Measurements from ENCODE around the gene FSD1L. TPM values are rescaled to one million over a fixed set of nuclear protein-coding genes. Genes with fewer than 3 reads are reported as not detected.

FSD1L gene
- total RNA-seq, 1 donor: 6.5 TPM

GRCh38 chr9:105403552-105404248, 44.1 kb upstream of the FSD1L start:
- peaks cover 4% of the 10 kb centered on the region for H3K4me1 ChIP-seq (ENCODE audit: insufficient read depth, low read length)
- no peak for TF ChIP-seq CTCF (IDR thresholded peaks at IDR 0.05; ENCODE audit: extremely low read depth, low read depth, low read length)
- H3K79me2 ChIP-seq (ENCODE audit: insufficient read depth, low read length): no peaks in the 10 kb centered on the region
- no peak overlapping the region for H2AFZ ChIP-seq (ENCODE audit: low read length)
- no peaks in the 10 kb centered on the region for H3K9me3 ChIP-seq (ENCODE audit: low read depth, low read length)
- H3K4me3 ChIP-seq (ENCODE audit: insufficient read depth, low read length): no peak overlapping the region
- H4K20me1 ChIP-seq (ENCODE audit: insufficient read depth, low read length): no peaks in the 10 kb centered on the region
- no peaks in the 10 kb centered on the region for H3K27me3 ChIP-seq (ENCODE audit: insufficient read depth, low read length)
- DNase-seq (ENCODE audit: insufficient read length, low spot score, missing footprints): no peak
- H3K27ac ChIP-seq (ENCODE audit: low read depth, low read length): no peak overlapping the region
- H3K36me3 ChIP-seq (ENCODE audit: insufficient read depth, low read length): no peaks in the 10 kb centered on the region
- H3K4me2 ChIP-seq (ENCODE audit: insufficient read depth, low read length): no peak overlapping the region

- TF ChIP-seq CTCF (IDR thresholded peaks at IDR 0.05; ENCODE audit: extremely low read depth, low read depth, low read length): no peak
- no peaks in the 10 kb centered on the region for H3K36me3 ChIP-seq (ENCODE audit: insufficient read depth, low read length)
- no peaks in the 10 kb centered on the region for H3K27me3 ChIP-seq (ENCODE audit: insufficient read depth, low read length)
- H3K4me2 ChIP-seq (ENCODE audit: insufficient read depth, low read length): no peak overlapping the region
- H3K27ac ChIP-seq (ENCODE audit: low read depth, low read length): no peak overlapping the region
- H3K4me1 ChIP-seq (ENCODE audit: insufficient read depth, low read length): peaks cover 4% of the 10 kb centered on the region
- no peaks in the 10 kb centered on the region for H3K9me3 ChIP-seq (ENCODE audit: low read depth, low read length)
- H3K79me2 ChIP-seq (ENCODE audit: insufficient read depth, low read length): no peaks in the 10 kb centered on the region
- H4K20me1 ChIP-seq (ENCODE audit: insufficient read depth, low read length): no peaks in the 10 kb centered on the region
- DNase-seq (ENCODE audit: insufficient read length, low spot score, missing footprints): no peak
- H3K4me3 ChIP-seq (ENCODE audit: insufficient read depth, low read length): no peak overlapping the region
- H2AFZ ChIP-seq (ENCODE audit: low read length): peak overlapping the region; percentile 38
Measured at GRCh38 chr9:105405514-105406131, 42.2 kb upstream of the FSD1L start.

GRCh38 chr9:105406369-105406768, 41.5 kb upstream of the FSD1L start:
- Histone ChIP-seq H3K9me3 (ENCODE audit: low read depth, low read length) (no peaks in the 10 kb centered on the region), H3K79me2 (ENCODE audit: insufficient read depth, low read length) (no peaks in the 10 kb centered on the region), H3K27ac (ENCODE audit: low read depth, low read length) (no peak overlapping the region), H3K4me3 (ENCODE audit: insufficient read depth, low read length) (no peak overlapping the region), H3K27me3 (ENCODE audit: insufficient read depth, low read length) (no peaks in the 10 kb centered on the region), H3K36me3 (ENCODE audit: insufficient read depth, low read length) (no peaks in the 10 kb centered on the region), H4K20me1 (ENCODE audit: insufficient read depth, low read length) (no peaks in the 10 kb centered on the region), H3K4me1 (ENCODE audit: insufficient read depth, low read length) (peaks cover 4% of the 10 kb centered on the region), H2AFZ (ENCODE audit: low read length) (no peak overlapping the region), H3K4me2 (ENCODE audit: insufficient read depth, low read length) (no peak overlapping the region)
- no peak for TF ChIP-seq CTCF (IDR thresholded peaks at IDR 0.05; ENCODE audit: extremely low read depth, low read depth, low read length)
- no peak for DNase-seq (ENCODE audit: insufficient read length, low spot score, missing footprints)

- Histone ChIP-seq H3K4me2 (ENCODE audit: insufficient read depth, low read length) (peak overlapping the region; percentile 48), H3K79me2 (ENCODE audit: insufficient read depth, low read length) (no peaks in the 10 kb centered on the region), H3K27ac (ENCODE audit: low read depth, low read length) (no peak overlapping the region), H3K4me3 (ENCODE audit: insufficient read depth, low read length) (peak overlapping the region; percentile 20), H4K20me1 (ENCODE audit: insufficient read depth, low read length) (no peaks in the 10 kb centered on the region), H3K36me3 (ENCODE audit: insufficient read depth, low read length) (no peaks in the 10 kb centered on the region), H3K9me3 (ENCODE audit: low read depth, low read length) (no peaks in the 10 kb centered on the region), H3K4me1 (ENCODE audit: insufficient read depth, low read length) (peaks cover 9% of the 10 kb centered on the region), H3K27me3 (ENCODE audit: insufficient read depth, low read length) (no peaks in the 10 kb centered on the region), H2AFZ (ENCODE audit: low read length) (peak overlapping the region; percentile 50)
- peak; percentile 56 for TF ChIP-seq CTCF (IDR thresholded peaks at IDR 0.05; ENCODE audit: extremely low read depth, low read depth, low read length)
- no peak for DNase-seq (ENCODE audit: insufficient read length, low spot score, missing footprints)
Measured at GRCh38 chr9:105413525-105413924, 34.3 kb upstream of the FSD1L start.

Measured in osteoblast (primary cell).